ENCODE data around the gene N4BP2L2. TPM values are rescaled to one million over a fixed set of nuclear protein-coding genes. Genes with fewer than 3 reads are reported as not detected.

The N4BP2L2 gene
- total and polyA plus RNA-seq, 2 of the 13 experiments (the other 11 are each of a cell fraction or from before 2014, with no cell fraction given): 58.9 to 81.2 TPM

DNA sequence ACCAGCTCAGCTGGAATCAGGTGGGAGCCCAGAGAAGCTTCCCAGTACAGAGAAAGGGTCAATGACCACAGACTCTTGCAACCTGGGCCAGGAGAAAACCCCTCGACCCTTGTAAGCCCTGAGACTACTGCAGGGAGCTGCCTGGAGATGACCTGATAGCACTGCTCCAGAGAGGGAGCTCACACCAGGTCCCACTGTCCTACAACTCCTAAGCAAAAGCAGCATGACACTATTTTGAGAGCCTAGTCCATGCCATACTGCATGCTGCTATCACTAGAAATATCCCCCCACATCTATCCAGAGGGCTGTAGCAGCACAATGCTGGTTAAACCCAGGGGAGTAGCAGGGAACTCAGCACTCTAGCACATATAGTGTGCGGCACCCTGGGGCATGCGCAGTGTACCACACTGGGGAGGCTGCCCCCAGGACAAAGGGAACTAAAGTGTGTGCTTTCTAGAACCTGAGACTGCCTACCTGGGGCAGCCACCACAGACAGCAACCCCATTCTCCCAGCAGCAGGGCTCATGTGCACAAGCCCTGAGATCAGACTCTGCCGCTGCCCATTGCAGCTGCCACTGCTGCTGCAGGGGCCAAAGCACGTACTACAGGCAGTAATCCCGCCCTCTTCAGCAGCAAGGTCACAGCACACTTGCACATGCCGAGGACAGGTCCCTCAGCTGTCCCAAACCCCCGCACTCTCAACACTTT, 83.6 kb downstream of the N4BP2L2 start (continued):
- TF ChIP-seq REPIN1 (CRISPR knock-in tag; IDR thresholded peaks at IDR 0.05; ENCODE audit: borderline replicate concordance, low read depth): peak; percentile 44; the same call in 1 of the 2 replicates
- TF ChIP-seq AHR (CRISPR knock-in tag; IDR thresholded peaks at IDR 0.05): no peak
- TF ChIP-seq, protein P1, sequence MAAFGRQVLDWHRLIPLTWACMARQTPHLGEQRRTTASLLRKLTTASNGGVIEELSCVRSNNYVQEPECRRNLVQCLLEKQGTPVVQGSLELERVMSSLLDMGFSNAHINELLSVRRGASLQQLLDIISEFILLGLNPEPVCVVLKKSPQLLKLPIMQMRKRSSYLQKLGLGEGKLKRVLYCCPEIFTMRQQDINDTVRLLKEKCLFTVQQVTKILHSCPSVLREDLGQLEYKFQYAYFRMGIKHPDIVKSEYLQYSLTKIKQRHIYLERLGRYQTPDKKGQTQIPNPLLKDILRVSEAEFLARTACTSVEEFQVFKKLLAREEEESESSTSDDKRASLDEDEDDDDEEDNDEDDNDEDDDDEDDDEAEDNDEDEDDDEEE (CRISPR knock-in tag; IDR thresholded peaks at IDR 0.05): no peak
- no peak for TF ChIP-seq RBFOX2 (IDR thresholded peaks at IDR 0.05; ENCODE audit: low read depth, low read length)
- no peak for TF ChIP-seq TBX3 (IDR thresholded peaks at IDR 0.05; ENCODE audit: borderline replicate concordance)
- TF ChIP-seq SOX5 (CRISPR knock-in tag; IDR thresholded peaks at IDR 0.05; ENCODE audit: borderline replicate concordance): peak; percentile 46; the same call in 1 of the 2 replicates
- TF ChIP-seq, protein P2, sequence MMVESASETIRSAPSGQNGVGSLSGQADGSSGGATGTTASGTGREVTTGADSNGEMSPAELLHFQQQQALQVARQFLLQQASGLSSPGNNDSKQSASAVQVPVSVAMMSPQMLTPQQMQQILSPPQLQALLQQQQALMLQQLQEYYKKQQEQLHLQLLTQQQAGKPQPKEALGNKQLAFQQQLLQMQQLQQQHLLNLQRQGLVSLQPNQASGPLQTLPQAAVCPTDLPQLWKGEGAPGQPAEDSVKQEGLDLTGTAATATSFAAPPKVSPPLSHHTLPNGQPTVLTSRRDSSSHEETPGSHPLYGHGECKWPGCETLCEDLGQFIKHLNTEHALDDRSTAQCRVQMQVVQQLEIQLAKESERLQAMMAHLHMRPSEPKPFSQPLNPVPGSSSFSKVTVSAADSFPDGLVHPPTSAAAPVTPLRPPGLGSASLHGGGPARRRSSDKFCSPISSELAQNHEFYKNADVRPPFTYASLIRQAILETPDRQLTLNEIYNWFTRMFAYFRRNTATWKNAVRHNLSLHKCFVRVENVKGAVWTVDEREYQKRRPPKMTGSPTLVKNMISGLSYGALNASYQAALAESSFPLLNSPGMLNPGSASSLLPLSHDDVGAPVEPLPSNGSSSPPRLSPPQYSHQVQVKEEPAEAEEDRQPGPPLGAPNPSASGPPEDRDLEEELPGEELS (CRISPR knock-in tag; IDR thresholded peaks at IDR 0.05): no peak
- TF ChIP-seq ZNF841 (CRISPR knock-in tag; IDR thresholded peaks at IDR 0.05; ENCODE audit: borderline replicate concordance): no peak
- TF ChIP-seq CBX2 (IDR thresholded peaks at IDR 0.05; ENCODE audit: low read depth, low read length): no peak
- no peak for TF ChIP-seq CBX2 (CRISPR knock-in tag; IDR thresholded peaks at IDR 0.05; ENCODE audit: low read depth)
- TF ChIP-seq, protein P3, sequence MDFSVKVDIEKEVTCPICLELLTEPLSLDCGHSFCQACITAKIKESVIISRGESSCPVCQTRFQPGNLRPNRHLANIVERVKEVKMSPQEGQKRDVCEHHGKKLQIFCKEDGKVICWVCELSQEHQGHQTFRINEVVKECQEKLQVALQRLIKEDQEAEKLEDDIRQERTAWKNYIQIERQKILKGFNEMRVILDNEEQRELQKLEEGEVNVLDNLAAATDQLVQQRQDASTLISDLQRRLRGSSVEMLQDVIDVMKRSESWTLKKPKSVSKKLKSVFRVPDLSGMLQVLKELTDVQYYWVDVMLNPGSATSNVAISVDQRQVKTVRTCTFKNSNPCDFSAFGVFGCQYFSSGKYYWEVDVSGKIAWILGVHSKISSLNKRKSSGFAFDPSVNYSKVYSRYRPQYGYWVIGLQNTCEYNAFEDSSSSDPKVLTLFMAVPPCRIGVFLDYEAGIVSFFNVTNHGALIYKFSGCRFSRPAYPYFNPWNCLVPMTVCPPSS (IDR thresholded peaks at IDR 0.05): no peak
- TF ChIP-seq ZFAT (CRISPR knock-in tag; conservative IDR thresholded peaks at IDR 0.05): no peak
- no peak for TF ChIP-seq ZNF562 (CRISPR knock-in tag; IDR thresholded peaks at IDR 0.05; ENCODE audit: borderline replicate concordance)
- no peak for TF ChIP-seq KLF15 (CRISPR knock-in tag; IDR thresholded peaks at IDR 0.05; ENCODE audit: borderline replicate concordance)
- TF ChIP-seq MEIS2 (CRISPR knock-in tag; IDR thresholded peaks at IDR 0.05): no peak; the same call in 1 of the 2 replicates
- 0 out of 2 replicates have a peak, but pooled peaks have one; percentile 28 for TF ChIP-seq MEIS1 (CRISPR knock-in tag; IDR thresholded peaks at IDR 0.05; ENCODE audit: borderline replicate concordance)
- TF ChIP-seq HOXA7 (CRISPR knock-in tag; IDR thresholded peaks at IDR 0.05): no peak
- no peak for TF ChIP-seq XBP1 (CRISPR knock-in tag; IDR thresholded peaks at IDR 0.05)
- TF ChIP-seq, protein P4, sequence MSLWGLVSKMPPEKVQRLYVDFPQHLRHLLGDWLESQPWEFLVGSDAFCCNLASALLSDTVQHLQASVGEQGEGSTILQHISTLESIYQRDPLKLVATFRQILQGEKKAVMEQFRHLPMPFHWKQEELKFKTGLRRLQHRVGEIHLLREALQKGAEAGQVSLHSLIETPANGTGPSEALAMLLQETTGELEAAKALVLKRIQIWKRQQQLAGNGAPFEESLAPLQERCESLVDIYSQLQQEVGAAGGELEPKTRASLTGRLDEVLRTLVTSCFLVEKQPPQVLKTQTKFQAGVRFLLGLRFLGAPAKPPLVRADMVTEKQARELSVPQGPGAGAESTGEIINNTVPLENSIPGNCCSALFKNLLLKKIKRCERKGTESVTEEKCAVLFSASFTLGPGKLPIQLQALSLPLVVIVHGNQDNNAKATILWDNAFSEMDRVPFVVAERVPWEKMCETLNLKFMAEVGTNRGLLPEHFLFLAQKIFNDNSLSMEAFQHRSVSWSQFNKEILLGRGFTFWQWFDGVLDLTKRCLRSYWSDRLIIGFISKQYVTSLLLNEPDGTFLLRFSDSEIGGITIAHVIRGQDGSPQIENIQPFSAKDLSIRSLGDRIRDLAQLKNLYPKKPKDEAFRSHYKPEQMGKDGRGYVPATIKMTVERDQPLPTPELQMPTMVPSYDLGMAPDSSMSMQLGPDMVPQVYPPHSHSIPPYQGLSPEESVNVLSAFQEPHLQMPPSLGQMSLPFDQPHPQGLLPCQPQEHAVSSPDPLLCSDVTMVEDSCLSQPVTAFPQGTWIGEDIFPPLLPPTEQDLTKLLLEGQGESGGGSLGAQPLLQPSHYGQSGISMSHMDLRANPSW (CRISPR knock-in tag; IDR thresholded peaks at IDR 0.05; ENCODE audit: borderline replicate concordance): no peak
- TF ChIP-seq ZNF317 (CRISPR knock-in tag; IDR thresholded peaks at IDR 0.05): peak; percentile 40; the same call in 1 of the 2 replicates
- TF ChIP-seq PTBP1 (IDR thresholded peaks at IDR 0.05; ENCODE audit: low read depth, low read length, poor library complexity, severe bottlenecking): no peak
- TF ChIP-seq HDAC6 (IDR thresholded peaks at IDR 0.05; ENCODE audit: low read depth, low read length): no peak
